ENCODE measurements around the gene ENKD1. TPM values are rescaled to one million over a fixed set of nuclear protein-coding genes. Genes with fewer than 3 reads are reported as not detected.

The ENKD1 gene
- polyA plus RNA-seq, 2 of the 4 experiments (the other 2 are of a cell fraction), result 4.0 to 12.2 TPM

DNA sequence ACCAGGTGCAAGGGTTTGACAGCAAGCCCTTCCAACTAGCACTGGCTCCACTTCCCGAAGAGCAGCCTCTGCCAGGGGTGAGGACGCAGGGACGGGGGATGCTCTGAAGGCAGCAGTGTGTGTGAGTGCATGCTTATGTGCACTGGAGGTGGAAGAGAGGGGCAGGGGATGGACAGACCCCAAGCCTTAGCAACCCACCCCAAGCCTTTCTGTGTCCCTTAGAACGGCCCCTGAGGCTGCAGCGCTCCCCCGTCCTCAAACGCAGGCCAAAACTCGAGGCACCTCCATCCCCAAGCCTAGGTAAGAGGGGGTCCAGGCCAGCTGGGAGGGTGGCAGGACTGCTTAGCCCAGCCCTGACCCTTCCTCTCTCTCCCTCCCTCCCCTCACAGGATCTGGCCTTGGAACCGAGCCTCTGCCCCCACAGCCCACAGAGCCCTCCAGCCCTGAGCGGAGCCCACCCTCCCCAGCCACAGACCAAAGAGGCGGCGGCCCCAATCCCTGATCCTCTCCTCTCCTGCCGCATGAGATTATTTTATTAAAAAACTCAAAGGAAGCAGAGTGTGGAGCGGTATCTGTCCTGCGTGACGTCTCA is 9.4 kb downstream of the ENKD1 start:
- POLR2A ChIA-PET, result no interaction called here
- ATAC-seq (no peak), FAIRE-seq (no peak), DNase-seq (ENCODE audit: low read depth in 1 of 2, low spot score in 1 of 2) (no peak)
- Histone ChIP-seq H3K4me3 (no peak overlapping the region), H3K4me1 (peaks cover 15% of the 10 kb centered on the region; the same call in 2 of the 3 replicates), H3K9me3 (no peaks in the 10 kb centered on the region), H3K4me2 (no peak overlapping the region), H3K27ac (no peak overlapping the region)
- CTCF ChIA-PET, result interaction anchor here (1.7 to 8.6 kb wide), 6 partner anchors 10 to 163 kb away, joined by 5 to 51 read pairs (median 13); partner anchors contain the start of genes CARMIL2 and CTCF
- no peak for TF ChIP-seq MAFK (IDR thresholded peaks at IDR 0.05; ENCODE audit: partially characterized antibody)
- 91% methylated on average over 16 of the region's 16 CpGs for WGBS (ENCODE audit: missing lambda C conversion rate)

DNA sequence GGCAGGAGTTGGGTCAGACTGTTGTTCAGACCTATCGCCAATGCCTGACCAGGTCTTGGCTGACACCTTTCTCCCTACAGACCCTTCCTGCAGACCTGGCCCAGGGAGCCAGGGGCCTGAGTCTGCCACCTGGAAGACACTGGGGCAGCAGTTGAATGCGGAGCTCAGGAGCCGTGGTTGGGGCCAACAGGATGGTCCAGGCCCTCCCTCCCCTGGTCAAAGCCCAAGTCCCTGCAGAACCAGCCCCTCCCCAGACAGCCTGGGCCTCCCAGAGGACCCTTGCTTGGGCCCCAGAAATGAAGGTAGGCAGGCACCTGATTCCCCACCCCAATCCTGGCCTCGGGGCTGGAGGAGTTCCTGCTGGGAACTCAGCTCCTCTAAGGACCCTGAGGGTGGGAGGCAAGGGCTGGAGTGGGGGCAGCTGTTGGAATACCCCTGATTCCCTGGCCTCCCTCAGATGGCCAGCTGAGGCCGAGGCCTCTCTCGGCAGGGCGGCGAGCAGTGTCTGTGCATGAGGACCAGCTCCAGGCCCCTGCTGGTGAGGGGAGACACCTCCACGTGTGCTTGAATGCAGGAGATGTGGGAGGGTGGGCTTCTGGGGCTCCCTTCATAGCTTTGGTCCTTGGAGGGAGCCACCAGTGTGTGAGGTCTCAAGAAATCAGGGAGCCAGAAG is 10.1 kb downstream of the ENKD1 start:
- Histone ChIP-seq H3K9me3 (no peaks in the 10 kb centered on the region), H3K27ac (no peak overlapping the region), H3K4me3 (no peak overlapping the region), H3K4me1 (peaks cover 15% of the 10 kb centered on the region; the same call in 2 of the 3 replicates), H3K4me2 (no peak overlapping the region)
- no peak for DNase-seq (ENCODE audit: low read depth in 1 of 2, low spot score in 1 of 2)
- no peak for FAIRE-seq
- WGBS (ENCODE audit: missing lambda C conversion rate), result 86% methylated on average over 7 of the region's 9 CpGs
- no peak for ATAC-seq
- TF ChIP-seq, protein P1, sequence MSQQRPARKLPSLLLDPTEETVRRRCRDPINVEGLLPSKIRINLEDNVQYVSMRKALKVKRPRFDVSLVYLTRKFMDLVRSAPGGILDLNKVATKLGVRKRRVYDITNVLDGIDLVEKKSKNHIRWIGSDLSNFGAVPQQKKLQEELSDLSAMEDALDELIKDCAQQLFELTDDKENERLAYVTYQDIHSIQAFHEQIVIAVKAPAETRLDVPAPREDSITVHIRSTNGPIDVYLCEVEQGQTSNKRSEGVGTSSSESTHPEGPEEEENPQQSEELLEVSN (IDR thresholded peaks at IDR 0.05; ENCODE audit: borderline replicate concordance, low read depth), result no peak
- POLR2A ChIA-PET, result no interaction called here
- CTCF ChIA-PET, result interaction anchor here (1.1 to 8.6 kb wide), 4 partner anchors 11 to 135 kb away, joined by 4 to 51 read pairs (median 8); partner anchors contain the start of gene CARMIL2

DNA sequence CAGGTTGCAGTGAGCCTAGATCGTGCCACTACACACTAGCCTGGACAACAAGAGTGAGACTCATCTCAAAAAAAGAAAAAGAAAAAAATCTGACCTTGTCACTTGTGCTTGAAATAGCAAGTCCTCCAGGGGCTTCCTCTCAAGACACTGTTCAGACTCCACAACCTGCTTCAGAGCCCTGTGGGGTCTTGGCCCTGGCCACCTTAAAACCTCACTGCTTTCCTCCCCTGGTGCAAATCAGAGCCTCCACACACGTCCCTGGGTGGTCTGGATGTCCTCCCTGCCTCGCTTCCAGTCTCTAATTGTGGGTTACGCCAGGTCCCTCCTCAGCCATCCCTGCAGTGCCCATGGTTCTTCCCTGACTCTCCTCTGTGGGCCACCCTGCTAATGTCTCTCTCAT is 11.2 kb downstream of the ENKD1 start:
- H3K9me3 ChIP-seq, result no peaks in the 10 kb centered on the region
- ATAC-seq, result no peak
- no peak for DNase-seq (ENCODE audit: low read depth in 1 of 2, low spot score in 1 of 2)
- whole genome bisulfite sequencing (ENCODE audit: missing lambda C conversion rate), result 76% methylated on average over 4 of the region's 4 CpGs
- no peak for FAIRE-seq
- POLR2A ChIA-PET, result no interaction called here
- TF ChIP-seq POLR2A (IDR thresholded peaks at IDR 0.05; ENCODE audit: low read length) (no peak), CEBPB (IDR thresholded peaks at IDR 0.05) (no peak), JUN (IDR thresholded peaks at IDR 0.05) (no peak), RAD21 (conservative IDR thresholded peaks at IDR 0.05 in 1 of 2, IDR thresholded peaks at IDR 0.05 in 1 of 2) (no peak), EHF (CRISPR knock-in tag; IDR thresholded peaks at IDR 0.05) (no peak), NPAS2 (CRISPR knock-in tag; IDR thresholded peaks at IDR 0.05; ENCODE audit: borderline replicate concordance) (no peak), NR3C1 (IDR thresholded peaks at IDR 0.05) (no peak), HOXA7 (CRISPR knock-in tag; IDR thresholded peaks at IDR 0.05) (no peak), CBX8 (IDR thresholded peaks at IDR 0.05) (no peak), NFE2L2 (conservative IDR thresholded peaks at IDR 0.05; ENCODE audit: low read length) (no peak), FOSL2 (IDR thresholded peaks at IDR 0.05) (no peak), FOSL2 (CRISPR knock-in tag; IDR thresholded peaks at IDR 0.05) (no peak), MAFK (IDR thresholded peaks at IDR 0.05; ENCODE audit: partially characterized antibody) (no peak), SMC3 (IDR thresholded peaks at IDR 0.05) (no peak), ZC3H11A (IDR thresholded peaks at IDR 0.05) (no peak), HOXB5 (CRISPR knock-in tag; IDR thresholded peaks at IDR 0.05) (no peak), HDAC2 (IDR thresholded peaks at IDR 0.05) (no peak), EP300 (IDR thresholded peaks at IDR 0.05) (no peak)
- TF ChIP-seq, protein P2, sequence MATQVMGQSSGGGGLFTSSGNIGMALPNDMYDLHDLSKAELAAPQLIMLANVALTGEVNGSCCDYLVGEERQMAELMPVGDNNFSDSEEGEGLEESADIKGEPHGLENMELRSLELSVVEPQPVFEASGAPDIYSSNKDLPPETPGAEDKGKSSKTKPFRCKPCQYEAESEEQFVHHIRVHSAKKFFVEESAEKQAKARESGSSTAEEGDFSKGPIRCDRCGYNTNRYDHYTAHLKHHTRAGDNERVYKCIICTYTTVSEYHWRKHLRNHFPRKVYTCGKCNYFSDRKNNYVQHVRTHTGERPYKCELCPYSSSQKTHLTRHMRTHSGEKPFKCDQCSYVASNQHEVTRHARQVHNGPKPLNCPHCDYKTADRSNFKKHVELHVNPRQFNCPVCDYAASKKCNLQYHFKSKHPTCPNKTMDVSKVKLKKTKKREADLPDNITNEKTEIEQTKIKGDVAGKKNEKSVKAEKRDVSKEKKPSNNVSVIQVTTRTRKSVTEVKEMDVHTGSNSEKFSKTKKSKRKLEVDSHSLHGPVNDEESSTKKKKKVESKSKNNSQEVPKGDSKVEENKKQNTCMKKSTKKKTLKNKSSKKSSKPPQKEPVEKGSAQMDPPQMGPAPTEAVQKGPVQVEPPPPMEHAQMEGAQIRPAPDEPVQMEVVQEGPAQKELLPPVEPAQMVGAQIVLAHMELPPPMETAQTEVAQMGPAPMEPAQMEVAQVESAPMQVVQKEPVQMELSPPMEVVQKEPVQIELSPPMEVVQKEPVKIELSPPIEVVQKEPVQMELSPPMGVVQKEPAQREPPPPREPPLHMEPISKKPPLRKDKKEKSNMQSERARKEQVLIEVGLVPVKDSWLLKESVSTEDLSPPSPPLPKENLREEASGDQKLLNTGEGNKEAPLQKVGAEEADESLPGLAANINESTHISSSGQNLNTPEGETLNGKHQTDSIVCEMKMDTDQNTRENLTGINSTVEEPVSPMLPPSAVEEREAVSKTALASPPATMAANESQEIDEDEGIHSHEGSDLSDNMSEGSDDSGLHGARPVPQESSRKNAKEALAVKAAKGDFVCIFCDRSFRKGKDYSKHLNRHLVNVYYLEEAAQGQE (IDR thresholded peaks at IDR 0.05), result no peak
- TF ChIP-seq, protein P1 (IDR thresholded peaks at IDR 0.05; ENCODE audit: borderline replicate concordance, low read depth), result no peak
- TF ChIP-seq, protein P3, sequence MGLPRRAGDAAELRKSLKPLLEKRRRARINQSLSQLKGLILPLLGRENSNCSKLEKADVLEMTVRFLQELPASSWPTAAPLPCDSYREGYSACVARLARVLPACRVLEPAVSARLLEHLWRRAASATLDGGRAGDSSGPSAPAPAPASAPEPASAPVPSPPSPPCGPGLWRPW (IDR thresholded peaks at IDR 0.05), result no peak
- H3K27ac ChIP-seq, result no peak overlapping the region
- H3K4me2 ChIP-seq, result no peak overlapping the region
- CTCF ChIA-PET, result interaction anchor here (1.1 to 8.6 kb wide), 4 partner anchors 11 to 109 kb away, joined by 4 to 51 read pairs (median 5); partner anchors contain the start of gene CARMIL2
- H3K4me3 ChIP-seq, result no peak overlapping the region
- peaks cover 15% of the 10 kb centered on the region; the same call in 2 of the 3 replicates for H3K4me1 ChIP-seq
